BE2C (cell line): ENCODE measurements around the gene MICB.

Experiments
- DNase-seq: peaks from one replicate; pipeline ENCODE4 v3.0.0-alpha.2; 2020
- H3K27me3 ChIP-seq: fragments of 250-450 bp; sonication (Bioruptor Pico); 2 replicates; pipeline ENCODE4 v1.5.1; 2020; ENCODE audit warnings: mild to moderate bottlenecking
- H3K36me3 ChIP-seq: fragments of 250-450 bp; sonication (Bioruptor Pico); 2 replicates; pipeline ENCODE4 v1.5.1; 2020; ENCODE audit warnings: mild to moderate bottlenecking
- H3K4me1 ChIP-seq: fragments of 250-450 bp; sonication (Bioruptor Pico); 2 replicates; pipeline ENCODE4 v1.5.1; 2020
- H3K4me3 ChIP-seq: 2 replicates; pipeline ENCODE4 v1.5.1; 2011; ENCODE audit warnings: low read depth, low read length
- H3K9me3 ChIP-seq: fragments of 250-450 bp; sonication (Bioruptor Pico); 2 replicates; pipeline ENCODE4 v1.5.1; 2020
- CTCF ChIP-seq: IDR thresholded peaks from 2 replicates; pipeline ENCODE4 v1.5.1; 2012; ENCODE audit warnings: mild to moderate bottlenecking, low read depth, low read length

Gene MICB

GRCh38 chr6:31529329-31530150, 31.6 kb downstream of the MICB start:
- Histone ChIP-seq H3K9me3 (no peaks in the 10 kb centered on the region), H3K27me3 (no peaks in the 10 kb centered on the region), H3K36me3 (peaks cover 47% of the 10 kb centered on the region), H3K4me3 (no peak overlapping the region), H3K4me1 (peaks cover 7% of the 10 kb centered on the region; the same call in 1 of the 2 replicates)
- no peak for TF ChIP-seq CTCF
- DNase-seq, result no peak

- H3K4me3 ChIP-seq, result no peak overlapping the region
- no peak for DNase-seq
- no peak for TF ChIP-seq CTCF
- peaks cover 58% of the 10 kb centered on the region for H3K36me3 ChIP-seq
- no peaks in the 10 kb centered on the region for H3K9me3 ChIP-seq
- no peaks in the 10 kb centered on the region for H3K27me3 ChIP-seq
- peaks cover 6% of the 10 kb centered on the region; the same call in 1 of the 2 replicates for H3K4me1 ChIP-seq
These were observed 32.7 kb downstream of the MICB start for GRCh38 chr6:31530659-31531058.

GRCh38 chr6:31531162-31531561, 33.2 kb downstream of the MICB start:
- TF ChIP-seq CTCF, result no peak
- Histone ChIP-seq H3K4me3 (no peak overlapping the region), H3K27me3 (no peaks in the 10 kb centered on the region), H3K4me1 (peaks cover under 1% of the 10 kb centered on the region; the same call in 1 of the 2 replicates), H3K9me3 (no peaks in the 10 kb centered on the region), H3K36me3 (peaks cover 63% of the 10 kb centered on the region)
- no peak for DNase-seq

- no peak overlapping the region for H3K4me3 ChIP-seq
- no peak for TF ChIP-seq CTCF
- no peaks in the 10 kb centered on the region for H3K4me1 ChIP-seq
- H3K9me3 ChIP-seq, result no peaks in the 10 kb centered on the region
- peaks cover 72% of the 10 kb centered on the region for H3K36me3 ChIP-seq
- H3K27me3 ChIP-seq, result no peaks in the 10 kb centered on the region
- no peak for DNase-seq
These were observed 34.1 kb downstream of the MICB start for GRCh38 chr6:31531771-31532643.

- H3K36me3 ChIP-seq, result peaks cover 80% of the 10 kb centered on the region
- H3K27me3 ChIP-seq, result no peaks in the 10 kb centered on the region
- no peak for DNase-seq
- H3K4me3 ChIP-seq, result no peak overlapping the region
- no peak for TF ChIP-seq CTCF
- H3K9me3 ChIP-seq, result no peaks in the 10 kb centered on the region
- H3K4me1 ChIP-seq, result no peaks in the 10 kb centered on the region
These were observed 34.9 kb downstream of the MICB start for GRCh38 chr6:31532644-31533454.
